Measurements from ENCODE around the gene CNIH3.
"Not testable (repeated sequence)": the region's sequence is repeated elsewhere in the genome, so short reads cannot be mapped to it uniquely, and the experiment has no call there.

Gene CNIH3

DNA sequence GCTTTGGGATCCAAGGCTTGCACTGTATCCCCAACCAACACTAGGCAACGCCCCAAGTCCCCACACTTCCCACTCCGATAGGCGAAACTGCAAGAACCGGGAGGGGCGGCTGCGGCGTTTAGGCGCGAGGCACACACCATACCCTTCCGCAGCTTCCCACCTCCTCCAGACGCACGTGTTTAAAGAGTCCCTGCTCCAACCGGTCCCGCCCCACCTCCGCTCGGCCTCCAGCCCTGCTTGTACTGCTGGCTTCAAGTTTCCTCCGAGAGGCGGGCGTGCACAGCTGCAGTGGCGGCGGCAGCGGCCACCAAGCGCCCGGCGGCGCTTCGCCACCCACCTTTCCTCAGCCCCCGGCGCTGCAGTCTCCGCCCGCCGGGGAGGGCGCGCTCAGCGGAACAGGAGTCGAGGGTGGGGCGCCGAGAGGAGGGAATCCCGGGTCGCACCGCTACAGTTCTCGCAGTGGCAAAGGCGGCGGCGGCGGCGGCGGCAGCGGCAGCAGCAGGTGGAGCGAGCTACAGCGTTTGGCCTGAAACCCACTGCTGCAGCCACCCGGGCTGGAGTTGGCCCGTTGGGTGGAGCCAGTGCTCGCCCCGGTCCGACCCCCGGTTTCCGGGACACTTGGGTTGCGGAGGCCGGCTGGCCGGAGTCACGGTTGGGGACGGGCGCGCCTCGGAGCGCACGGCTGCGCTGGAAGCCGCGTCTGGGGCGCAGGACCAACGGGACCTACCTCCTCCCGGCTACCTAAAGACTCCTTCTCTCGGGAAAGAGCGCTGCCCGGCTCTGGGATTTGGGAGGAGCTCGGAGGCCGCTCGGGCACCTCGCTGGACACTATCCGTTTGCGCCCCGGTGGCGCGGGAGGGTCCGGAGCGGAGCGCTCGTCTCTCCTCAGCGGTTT, at the start of gene CNIH3:
CNIH3 (plus strand) TSS at position 457 of the 895 bp plus-strand sequence. CDS start 858 bp downstream, outside the sequence.
- no peak for DNase-seq (ENCODE audit: low spot score)

DNA sequence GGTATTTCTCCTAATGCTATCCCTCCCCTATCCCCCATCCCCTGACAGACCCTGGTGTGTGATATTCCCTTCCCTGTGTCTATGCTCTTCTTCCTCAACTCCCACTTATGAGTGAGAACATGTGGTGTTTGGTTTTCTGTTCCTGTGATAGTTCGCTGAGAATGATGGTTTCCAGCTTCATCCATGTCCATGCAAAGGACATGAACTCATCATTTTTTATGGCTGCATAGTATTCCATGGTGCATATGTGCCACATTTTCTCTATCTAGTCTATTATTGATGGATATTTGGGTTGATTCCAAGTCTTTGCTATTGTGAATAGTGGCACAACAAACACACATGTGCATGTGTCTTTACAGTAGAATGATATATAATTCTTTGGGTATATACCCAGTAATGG, 49.6 kb upstream of the CNIH3 start:
- DNase-seq (ENCODE audit: low spot score) = not testable (repeated sequence)

DNA sequence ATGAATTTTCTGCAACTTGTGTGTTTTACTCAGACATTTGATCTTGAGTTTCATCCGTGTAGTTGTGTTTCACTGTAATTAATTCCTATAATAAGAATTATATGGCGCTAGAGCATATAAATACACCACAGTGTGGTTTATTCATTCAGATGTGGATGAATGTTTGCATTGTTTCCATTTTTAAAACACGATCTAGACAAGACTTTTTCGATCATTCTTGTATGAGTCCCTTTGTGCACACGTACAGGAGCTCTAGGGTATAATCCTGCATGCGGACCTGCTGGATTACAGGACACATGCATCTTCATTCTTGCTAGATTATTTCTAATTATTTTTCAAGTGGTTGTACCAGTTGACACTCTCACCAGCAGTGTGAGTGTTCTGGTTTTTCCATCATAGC, 46.8 kb upstream of the CNIH3 start:
- DNase-seq (ENCODE audit: low spot score) = no peak

DNA sequence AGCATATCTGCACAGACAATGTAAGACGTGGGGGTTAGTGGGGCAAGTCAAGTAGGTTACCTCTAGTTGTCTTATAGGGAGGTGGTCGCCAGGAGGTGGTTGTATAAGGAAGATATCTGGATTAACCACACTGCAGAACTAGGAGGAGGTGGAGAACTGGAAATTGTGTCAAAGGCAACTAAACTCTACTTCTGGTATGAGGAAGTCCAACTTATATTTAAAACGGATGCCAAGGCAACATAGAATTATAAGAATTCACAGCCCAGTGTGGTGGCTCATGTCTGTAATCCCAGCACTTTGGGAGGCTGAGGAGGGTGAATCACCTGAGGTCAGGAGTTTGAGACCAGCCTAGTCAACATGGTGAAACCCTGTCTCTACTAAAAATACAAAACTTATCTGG, 44.1 kb upstream of the CNIH3 start:
- DNase-seq (ENCODE audit: low spot score) = not testable (repeated sequence)

DNA sequence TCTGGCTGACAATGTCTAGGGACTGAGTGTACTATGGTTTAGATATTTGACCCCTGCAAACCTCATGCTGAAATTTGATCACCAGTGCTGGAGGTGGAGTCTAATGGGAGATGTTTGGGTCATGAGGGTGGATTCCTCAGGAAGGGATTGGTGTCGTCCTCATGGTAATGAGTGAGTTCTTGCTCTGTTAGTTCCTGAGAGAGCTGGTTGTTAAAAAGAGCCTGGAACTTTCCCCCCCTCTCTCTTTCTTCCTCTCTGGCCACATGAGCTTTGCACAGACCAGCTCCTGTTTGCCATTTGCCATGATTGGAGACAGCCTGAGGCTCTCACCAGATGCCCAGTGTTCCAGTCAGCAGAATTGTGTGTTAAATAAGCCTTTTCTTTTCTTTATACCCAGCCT, 36.6 kb upstream of the CNIH3 start:
- DNase-seq (ENCODE audit: low spot score) = no peak

DNA sequence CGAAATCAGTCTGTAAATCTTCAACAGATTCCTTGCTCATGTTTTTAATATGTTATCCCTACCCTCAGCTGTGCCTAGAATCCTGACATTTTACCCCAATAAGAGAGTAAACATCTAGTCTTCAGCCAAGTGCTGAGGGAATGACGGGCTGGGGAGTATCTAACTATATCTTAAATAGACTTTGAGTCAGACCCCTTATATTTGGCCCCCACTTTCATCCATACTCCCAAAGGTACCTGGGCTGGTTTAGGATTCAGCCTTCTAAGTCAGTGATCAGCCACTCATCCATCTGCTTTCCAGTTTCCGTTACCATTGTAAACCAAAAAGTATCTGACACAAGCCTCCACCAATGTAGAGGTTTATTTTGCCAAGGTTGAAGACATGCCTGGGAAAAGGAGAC, 36.1 kb upstream of the CNIH3 start:
- DNase-seq (ENCODE audit: low spot score) = no peak

DNA sequence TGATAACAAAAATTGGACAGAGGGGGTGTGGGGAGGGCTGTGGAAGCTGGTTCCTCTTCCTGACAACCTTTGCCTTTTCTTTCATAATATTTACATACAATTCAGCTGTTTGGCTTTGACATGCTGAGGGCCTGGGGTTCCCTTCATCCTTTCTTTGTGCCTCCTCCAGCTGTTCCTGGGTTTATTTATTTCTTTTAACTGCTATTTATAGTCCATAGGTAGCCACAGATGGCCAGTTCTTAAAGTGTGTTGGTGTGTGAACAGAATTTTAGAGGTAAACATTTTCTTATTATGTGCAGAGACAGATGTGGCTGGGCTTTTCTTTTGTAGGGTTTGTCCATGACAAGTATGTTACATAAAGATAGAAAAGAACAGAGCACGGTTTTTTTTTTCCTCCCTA, 34.1 kb upstream of the CNIH3 start:
- no peak for DNase-seq (ENCODE audit: low spot score)

DNA sequence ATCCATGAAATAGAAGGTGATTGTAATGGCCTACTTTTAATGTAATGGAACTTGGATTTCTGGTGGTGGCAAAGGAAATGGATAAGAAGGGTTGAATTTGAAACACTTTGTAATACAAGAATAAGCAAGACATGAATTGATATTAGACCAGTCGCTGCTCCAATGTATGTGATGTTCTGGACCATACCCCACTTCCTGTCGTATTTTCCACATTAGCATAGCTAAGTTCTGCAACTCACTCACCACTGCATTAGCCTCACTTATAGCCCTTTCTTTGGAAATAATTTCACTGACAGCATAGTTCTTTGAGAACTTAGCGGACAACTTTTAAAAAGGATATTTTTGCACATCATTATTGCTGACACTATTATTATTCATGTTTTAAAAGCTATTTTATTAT, 32.3 kb upstream of the CNIH3 start:
- DNase-seq (ENCODE audit: low spot score) = no peak

DNA sequence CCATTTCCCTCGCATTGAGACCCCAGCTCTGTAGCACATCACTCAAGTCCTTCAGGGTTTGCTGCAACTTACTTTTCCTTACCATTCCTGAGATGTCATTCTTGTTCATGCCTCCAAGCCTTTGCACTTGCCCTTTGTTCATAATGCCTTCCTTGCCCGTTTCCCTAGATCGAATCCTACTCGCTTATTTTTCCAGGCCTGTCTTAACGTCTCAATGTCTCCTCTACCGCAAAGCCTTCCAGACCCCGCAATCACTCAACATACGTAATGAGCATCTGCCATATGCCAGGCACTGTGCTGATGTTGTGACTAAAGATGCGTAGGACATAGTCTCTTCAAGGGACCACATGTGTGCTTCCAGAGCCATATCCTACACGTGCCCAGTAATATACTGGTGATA, 31.1 kb upstream of the CNIH3 start:
- no peak for DNase-seq (ENCODE audit: low spot score)

DNA sequence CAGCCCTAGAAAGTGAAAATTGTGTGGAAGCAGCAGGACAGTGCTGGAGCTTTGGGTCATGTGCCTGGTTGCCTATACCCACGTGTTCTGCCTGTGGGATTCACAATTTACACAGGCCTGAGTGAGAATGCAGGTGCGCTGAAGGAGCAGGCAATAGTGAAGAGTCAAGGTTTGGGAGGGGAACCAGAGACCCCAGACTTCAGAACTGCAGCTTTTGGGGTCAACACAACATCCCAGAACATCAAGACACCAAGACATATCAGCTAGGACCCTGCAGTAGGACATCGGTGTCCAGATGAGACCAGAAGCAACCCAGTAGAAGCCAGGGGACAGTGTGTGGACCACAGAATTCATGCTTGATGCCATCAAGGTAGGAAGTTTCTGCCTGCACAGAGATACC, 29.1 kb upstream of the CNIH3 start:
- no peak for DNase-seq (ENCODE audit: low spot score)

DNA sequence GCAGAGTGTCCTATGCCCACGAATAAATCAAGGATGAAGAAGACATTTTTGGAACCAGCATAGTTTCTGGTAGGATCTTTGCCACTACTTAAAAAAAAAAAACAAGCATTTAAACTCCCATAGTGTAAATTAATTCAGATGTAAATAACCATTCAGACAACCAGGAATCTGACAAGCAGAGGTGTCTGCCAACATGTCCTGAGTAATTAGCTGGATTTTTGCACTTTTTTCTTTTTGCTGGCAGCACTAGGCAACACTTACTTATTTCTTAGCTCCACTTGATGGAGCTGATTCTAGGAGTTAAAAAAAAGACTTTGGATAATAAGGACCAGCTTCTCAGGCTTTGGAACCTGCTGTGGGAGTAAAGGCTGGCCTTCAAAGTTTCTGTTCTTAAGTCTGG, 27.6 kb upstream of the CNIH3 start:
- no peak for DNase-seq (ENCODE audit: low spot score)

DNA sequence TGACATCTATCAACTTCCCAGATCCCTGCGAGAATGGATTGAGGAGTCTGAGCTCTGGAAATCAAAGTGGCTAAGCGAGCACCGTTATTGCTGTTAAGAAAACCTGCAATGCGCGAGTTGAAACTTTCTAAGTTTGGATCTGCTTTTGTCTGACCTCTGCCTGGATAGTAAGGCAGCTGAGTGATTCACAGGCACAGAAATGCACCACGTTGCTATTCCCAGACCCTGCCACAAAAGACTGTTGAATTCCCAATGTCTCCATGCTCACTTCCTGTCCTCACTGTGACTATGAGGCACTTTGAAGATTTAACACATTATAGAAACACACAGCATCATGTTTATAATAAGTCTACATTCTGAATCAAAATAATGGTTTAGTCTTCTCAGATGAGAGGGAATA, 27.1 kb upstream of the CNIH3 start:
- no peak for DNase-seq (ENCODE audit: low spot score)

DNA sequence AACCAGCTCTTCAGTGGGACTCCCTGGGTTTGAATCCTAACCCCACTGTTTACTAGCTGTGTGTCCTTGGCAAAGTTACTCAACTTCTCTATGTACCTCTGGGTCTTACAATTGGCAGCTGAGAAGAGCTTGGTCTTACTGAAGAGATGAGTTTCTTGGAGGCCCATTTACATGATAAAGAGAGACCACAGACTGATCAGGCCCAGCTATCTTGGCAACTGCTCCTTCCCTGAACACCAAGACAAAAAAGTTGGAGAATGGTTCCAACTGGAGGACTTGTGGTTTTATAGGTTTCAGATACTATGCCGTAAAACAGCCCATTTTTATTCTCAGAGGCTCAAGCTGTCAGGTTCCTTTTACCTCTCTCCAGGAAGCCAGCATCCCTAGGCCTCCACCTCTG, 24.8 kb upstream of the CNIH3 start:
- no peak for DNase-seq (ENCODE audit: low spot score)

DNA sequence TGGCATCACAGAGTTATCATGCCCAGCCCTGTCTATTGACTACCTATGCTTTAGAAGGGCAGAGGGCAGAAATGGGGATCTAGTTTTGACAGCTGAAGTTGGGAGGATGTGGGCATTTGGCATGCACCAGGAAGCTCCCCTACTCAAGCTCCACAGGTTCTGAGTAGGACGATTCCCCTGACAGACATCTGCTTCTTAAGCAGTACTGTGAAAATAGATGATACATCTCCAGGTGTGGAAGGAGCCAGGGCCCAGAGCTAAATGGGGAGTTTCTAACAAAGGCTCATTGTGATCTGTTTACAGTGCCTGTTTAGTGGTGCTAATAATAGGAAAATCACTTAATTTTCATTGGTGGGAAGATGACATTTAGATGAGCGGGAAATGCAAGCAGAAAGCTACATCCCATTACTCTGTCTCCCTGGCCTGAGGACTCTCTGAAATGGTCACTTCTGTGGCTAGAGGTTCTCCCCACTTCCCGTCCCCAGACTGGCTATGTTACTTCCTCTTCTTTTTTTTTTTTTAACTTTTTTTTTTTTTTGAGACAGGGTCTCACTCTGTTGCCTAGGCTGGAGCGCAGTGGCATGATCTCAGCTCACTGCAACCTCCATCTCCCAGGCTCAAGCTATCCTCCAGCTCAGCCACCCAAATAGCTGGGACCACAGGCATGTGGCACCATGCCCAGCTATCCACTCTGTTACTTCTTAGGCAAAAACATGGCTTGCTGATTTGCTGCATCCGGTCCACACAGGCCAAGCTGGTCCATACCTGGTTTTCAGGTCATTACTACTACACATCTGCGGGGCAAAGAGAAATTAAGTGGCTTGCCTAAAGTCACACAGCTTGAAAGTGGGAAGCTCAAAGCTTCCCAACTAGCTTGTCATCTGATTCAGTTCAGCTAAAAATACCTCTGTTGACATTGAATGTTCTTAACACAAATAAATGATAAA, 23.2 kb upstream of the CNIH3 start:
- DNase-seq (ENCODE audit: low spot score) = no peak

DNA sequence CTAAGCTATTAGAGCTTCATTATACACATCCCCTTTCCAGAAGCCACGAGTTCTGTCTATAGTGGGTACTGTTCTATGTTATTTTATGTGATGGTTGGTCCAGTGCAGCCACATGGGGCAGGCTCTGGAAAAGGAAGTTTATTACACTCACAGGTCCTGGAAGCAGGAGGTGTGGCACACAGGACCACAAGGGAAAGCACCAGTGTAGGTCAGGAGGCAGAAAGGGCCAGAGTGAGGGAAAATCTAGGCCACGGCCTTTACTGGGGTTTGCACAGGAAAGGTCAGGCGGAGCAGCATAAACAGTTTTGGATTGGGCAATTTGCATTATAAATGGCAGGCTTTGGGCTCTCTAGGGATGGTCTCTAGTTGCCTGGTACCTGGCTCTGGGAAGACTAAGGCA, 21.8 kb upstream of the CNIH3 start:
- DNase-seq (ENCODE audit: low spot score) = no peak

DNA sequence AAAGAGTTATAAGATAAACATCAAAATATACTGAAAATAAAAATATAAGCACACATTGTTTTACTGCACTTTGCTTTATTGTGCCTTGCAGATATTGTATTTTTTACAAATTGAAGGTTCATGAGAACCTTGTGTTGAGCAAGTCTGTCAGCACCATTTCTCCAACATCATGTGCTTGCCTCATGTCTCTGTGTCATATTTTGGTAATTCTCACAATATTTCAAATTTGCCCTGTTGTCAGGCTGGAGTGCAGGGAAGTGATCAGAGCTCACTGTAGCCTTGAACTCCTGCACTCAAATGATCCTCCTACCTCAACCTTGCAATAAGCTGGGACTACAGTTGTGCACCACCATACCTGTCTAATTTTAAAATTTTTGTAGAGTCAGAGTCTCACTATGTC, 21.3 kb upstream of the CNIH3 start:
- no peak for DNase-seq (ENCODE audit: low spot score)

DNA sequence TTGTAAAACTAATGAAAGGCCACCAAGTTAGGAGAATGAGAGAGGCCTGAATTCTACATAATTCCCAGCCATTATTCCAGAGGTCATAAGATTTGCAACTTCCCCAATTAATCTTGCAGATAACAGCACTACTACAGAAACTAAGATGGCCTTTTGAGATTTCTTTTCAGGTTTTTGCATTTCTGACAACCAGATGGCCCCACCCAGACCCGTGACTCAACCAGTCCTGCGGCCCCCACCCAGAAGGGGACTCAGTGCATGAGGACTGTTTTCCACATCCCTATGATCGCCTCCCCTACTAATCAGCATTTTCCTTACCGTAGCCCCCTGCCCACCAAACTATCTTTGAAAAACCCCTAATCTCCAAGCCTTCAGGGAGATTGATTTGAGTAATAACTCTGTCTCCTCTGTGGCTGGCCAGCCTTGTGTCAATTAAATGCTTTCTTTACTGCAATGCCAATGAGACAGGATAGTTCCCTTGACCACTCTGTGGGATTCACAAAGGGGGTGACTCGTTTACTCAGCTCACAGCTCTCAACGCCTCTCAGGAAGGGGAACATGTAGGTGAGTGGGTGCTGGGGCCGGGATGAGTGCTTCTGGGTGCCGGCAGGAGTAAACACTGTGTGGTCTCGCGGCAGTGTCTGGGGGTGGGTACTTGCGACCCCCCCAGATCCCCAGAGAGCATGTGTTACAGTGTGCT, 10.5 kb upstream of the CNIH3 start:
- no peak for DNase-seq (ENCODE audit: low spot score)

DNA sequence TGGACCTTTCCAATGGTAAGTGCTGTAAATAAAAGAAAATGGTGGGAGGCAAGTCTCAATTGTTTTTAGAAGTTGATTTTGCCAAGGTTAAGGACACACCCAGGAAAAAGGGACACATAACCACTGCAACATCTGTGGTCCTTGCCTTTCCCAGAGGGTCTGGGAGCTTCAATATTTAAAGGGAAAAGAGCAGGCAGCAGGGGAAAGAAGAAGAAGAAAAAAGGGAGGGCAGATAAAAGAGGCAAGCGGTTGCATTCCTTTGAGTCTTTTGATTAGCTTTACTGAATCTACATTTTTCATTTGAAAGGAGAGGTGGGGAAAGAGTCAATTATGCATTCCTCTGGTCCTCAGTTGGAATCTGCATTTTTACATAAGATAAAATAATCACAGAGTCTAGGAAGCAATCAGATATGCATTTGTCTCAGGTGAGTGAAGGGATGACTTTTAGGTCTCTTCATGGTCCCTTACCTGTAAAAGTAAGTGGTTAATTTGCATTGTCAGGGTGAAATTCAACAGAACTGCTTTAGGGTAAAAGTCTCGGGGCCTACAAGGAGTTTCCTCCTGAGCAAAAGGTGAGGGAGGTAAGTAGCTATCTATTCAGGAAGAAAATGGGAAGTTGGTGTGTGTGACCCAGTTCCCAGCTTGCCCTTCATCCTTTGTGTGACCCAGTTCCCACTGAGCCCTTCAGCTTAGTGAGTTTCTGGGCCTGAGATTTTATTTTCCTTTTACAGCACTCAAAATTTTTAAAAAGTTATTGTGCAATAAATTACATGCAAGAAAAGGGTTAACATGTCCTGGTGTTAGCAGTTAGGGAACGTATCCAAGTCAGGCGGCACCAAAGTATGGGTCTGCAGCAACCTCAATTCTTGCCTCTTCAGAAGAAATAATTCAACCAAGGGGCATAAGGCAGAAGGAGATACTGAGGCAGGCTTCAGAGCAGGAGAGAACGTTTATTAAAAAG, 8.6 kb upstream of the CNIH3 start:
- DNase-seq (ENCODE audit: low spot score) = no peak

DNA sequence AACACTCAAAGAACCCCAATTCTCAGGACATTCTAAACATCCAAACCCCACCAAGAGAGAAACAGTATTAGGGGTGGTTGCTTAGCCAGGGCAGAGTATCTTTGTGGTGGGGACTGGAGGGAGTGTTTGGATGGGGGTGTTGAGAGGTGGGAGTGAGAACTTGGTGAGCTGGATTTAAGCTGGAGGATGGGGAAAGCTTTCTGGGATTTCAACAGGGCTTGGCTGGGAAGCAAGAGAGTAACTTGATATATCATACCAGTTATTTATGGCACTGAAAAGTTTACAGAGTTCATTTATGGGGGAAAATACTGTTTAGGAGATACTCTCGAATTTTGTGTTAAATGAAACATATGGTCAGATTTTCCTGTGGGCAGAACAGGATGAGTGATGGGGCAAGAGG, 6.8 kb upstream of the CNIH3 start:
- DNase-seq (ENCODE audit: low spot score) = no peak

DNA sequence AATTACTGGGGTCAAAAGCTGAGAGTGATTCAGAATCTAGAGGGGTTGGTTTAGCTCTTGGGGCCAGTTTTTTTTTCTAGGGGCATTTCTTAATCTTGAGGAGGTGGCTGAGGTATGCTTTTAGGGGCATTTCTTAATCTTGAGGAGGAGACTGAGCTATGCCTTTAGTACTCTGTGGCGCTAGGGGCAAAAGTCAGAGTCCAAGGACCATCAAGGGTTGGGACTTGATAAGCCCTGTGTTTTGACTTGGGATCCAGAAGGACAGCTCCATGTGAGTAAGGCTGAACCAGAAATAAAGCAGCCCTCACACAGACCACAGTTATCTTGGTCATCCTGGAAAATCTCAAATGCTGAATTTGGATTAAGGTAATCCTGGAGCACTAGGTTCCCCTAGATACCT, 3.9 kb upstream of the CNIH3 start:
- no peak for DNase-seq (ENCODE audit: low spot score)

DNA sequence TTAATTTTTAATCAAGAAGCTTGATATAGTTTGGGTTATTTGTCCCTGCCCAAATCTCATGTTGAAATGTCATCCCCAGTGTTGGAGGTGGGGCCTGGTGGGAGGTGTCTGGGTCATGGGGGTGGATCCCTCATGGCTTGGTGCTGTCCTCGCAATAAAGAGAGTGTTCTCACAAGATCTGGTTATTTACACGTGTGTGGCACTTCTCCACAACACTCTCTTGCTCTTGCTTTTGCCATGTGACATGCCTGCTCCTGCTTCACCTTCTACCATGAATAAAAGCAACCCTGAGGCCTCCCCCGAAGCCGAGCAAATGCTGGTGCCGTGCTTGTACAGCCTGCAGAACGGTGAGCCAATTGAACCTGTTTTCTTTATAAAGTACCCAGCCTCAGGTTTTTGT, 2.6 kb upstream of the CNIH3 start:
- DNase-seq (ENCODE audit: low spot score) = no peak

All from CD4-positive, alpha-beta T cell treated with Interleukin-2 at 100 ng/mL for 4 hours (primary cell).